HCT116 (cell line): Measurements from ENCODE around the gene MCTP2. TPM values are rescaled to one million over a fixed set of nuclear protein-coding genes. Genes with fewer than 3 reads are reported as not detected.

Experiments used
- ATAC-seq: fragments of 200-7000 bp; cut with Tn5 transposase; 2 replicates; pipeline ENCODE4 v1.9.1; 2020; ENCODE audit warnings: mild to moderate bottlenecking, moderate library complexity
- BruUV-seq: library from RNA; stranded (reverse); fragments of 400-500 nt; replicated peaks from 2 replicates; lab custom pipeline; 2021; lab: Mats Ljungman, UMichigan
- CTCF ChIA-PET: fragments of 300-600 bp; sonication (Branson Sonifier 250); formaldehyde crosslinking; loops from one replicate; lab custom pipeline; 2021; ENCODE audit warnings: antibody characterized with exemption; lab: Charles Lee
- POLR2A ChIA-PET: fragments of 300-600, 350-600 bp; sonication (Branson Sonifier 250); formaldehyde crosslinking; loops from one replicate; lab custom pipeline; 2021; ENCODE audit warnings: antibody characterized with exemption; lab: Charles Lee
- RAD21 ChIA-PET, 2 experiments: fragments of 300-600 bp; sonication (Branson Sonifier 250); formaldehyde crosslinking; loops; one replicate each; lab custom pipeline; 2023; ENCODE audit warnings: low total read pairs in 2 of 2; ENCODE audit not compliant: uncharacterized antibody in 2 of 2, unreplicated experiment in 2 of 2, low non-redundant PET in 1 of 2; lab: Charles Lee
- DNase-seq: peaks from one replicate; pipeline ENCODE4 v3.0.0-alpha.2; 2010; ENCODE audit warnings: low read depth, low spot score
- H2AFZ ChIP-seq: fragments of 200-600 bp; shearing (Covaris generic), sonication (generic); 2 replicates; pipeline ENCODE4 v1.6.1; 2017; ENCODE audit warnings: low read depth, mixed run types, mixed read lengths, antibody characterized with exemption, low read length; ENCODE audit not compliant: poor library complexity, severe bottlenecking
- H3K27ac ChIP-seq: 2 replicates; pipeline ENCODE4 v1.5.1; 2012; ENCODE audit warnings: low read depth, low read length
- H3K27me3 ChIP-seq: fragments of 200-600 bp; sonication (generic); 2 replicates; pipeline ENCODE4 v1.6.1; 2016; ENCODE audit warnings: mixed run types, low read length, mixed read lengths; ENCODE audit not compliant: insufficient read depth
- H3K36me3 ChIP-seq, 2 experiments: fragments of 200-500 bp in 1 of 2; fragments of 200-600 bp in 1 of 2; sonication (Bioruptor generic) in 1 of 2; sonication (generic) in 1 of 2; 2 replicates each; pipeline versions ENCODE4 v1.5.1 to v1.6.1; 2014 to 2016; ENCODE audit warnings: low read length in 2 of 2, inconsistent platforms in 1 of 2, mixed read lengths in 1 of 2, mixed run types in 1 of 2; ENCODE audit not compliant: insufficient read depth in 2 of 2, control insufficient read depth in 1 of 2
- H3K4me1 ChIP-seq, 2 experiments: fragments of 200-600 bp in 1 of 2; sonication (generic) in 1 of 2; 2 replicates each; pipeline versions ENCODE4 v1.5.1 to v1.6.1; 2012 to 2017; ENCODE audit warnings: low read length in 2 of 2, inconsistent platforms in 1 of 2, mild to moderate bottlenecking in 1 of 2, mixed read lengths in 1 of 2, mixed run types in 1 of 2, moderate library complexity in 1 of 2; ENCODE audit not compliant: insufficient read depth in 2 of 2, control insufficient read depth in 1 of 2
- H3K4me2 ChIP-seq: fragments of 200-600 bp; sonication (generic); 2 replicates; pipeline ENCODE4 v1.6.1; 2017; ENCODE audit warnings: mixed run types, low read length, mixed read lengths
- H3K4me3 ChIP-seq, 2 experiments: fragments of 200-600 bp in 1 of 2; sonication (generic) in 1 of 2; replicated peaks in 1 of 2; 2 replicates each; pipeline ENCODE4 v1.5.1; 2011 to 2016; ENCODE audit warnings: low read length in 2 of 2, control low read depth in 1 of 2, low read depth in 1 of 2, mild to moderate bottlenecking in 1 of 2, mixed read lengths in 1 of 2, mixed run types in 1 of 2
- H3K79me2 ChIP-seq: fragments of 200-600 bp; sonication (generic); 2 replicates; pipeline ENCODE4 v1.6.1; 2017; ENCODE audit warnings: mild to moderate bottlenecking, mixed run types, low read length, moderate library complexity, mixed read lengths; ENCODE audit not compliant: insufficient read depth
- H3K9ac ChIP-seq: fragments of 200-600 bp; sonication (generic); 2 replicates; pipeline ENCODE4 v1.6.1; 2016; ENCODE audit warnings: low read length, mixed read lengths
- H3K9me2 ChIP-seq: fragments of 200-600 bp; sonication (generic), shearing (Covaris generic); 2 replicates; pipeline ENCODE4 v1.6.1; 2017; ENCODE audit warnings: mixed run types, mild to moderate bottlenecking, moderate library complexity; ENCODE audit not compliant: insufficient read depth
- H3K9me3 ChIP-seq, 2 experiments: fragments of 200-500 bp in 1 of 2; fragments of 200-600 bp in 1 of 2; sonication (Bioruptor generic) in 1 of 2; sonication (generic) in 1 of 2; 2 replicates each; pipeline ENCODE4 v1.6.1; 2014 to 2017; ENCODE audit warnings: low read length in 2 of 2, mixed read lengths in 2 of 2, inconsistent platforms in 1 of 2, low read depth in 1 of 2, mild to moderate bottlenecking in 1 of 2, mixed run types in 1 of 2, moderate library complexity in 1 of 2; ENCODE audit not compliant: control insufficient read depth in 1 of 2, insufficient read depth in 1 of 2
- H4K20me1 ChIP-seq: fragments of 200-600 bp; sonication (generic), shearing (Covaris generic); 2 replicates; pipeline ENCODE4 v1.6.1; 2017; ENCODE audit warnings: mixed run types, mild to moderate bottlenecking, moderate library complexity; ENCODE audit not compliant: insufficient read depth
- EZH2 ChIP-seq: fragments of 200-600 bp; sonication (generic); IDR thresholded peaks from 2 replicates; pipeline ENCODE4 v1.6.1; 2017; ENCODE audit warnings: antibody characterized with exemption, mixed run types
- EZH2phosphoT487 ChIP-seq: fragments of 200-600 bp; IDR thresholded peaks from 2 replicates; pipeline ENCODE4 v1.6.1; 2018; ENCODE audit warnings: antibody characterized with exemption, borderline replicate concordance
- FOSL1 ChIP-seq: IDR thresholded peaks from 2 replicates; pipeline ENCODE4 v1.6.1; 2012; ENCODE audit warnings: low read depth
- POLR2A ChIP-seq: IDR thresholded peaks from 2 replicates; pipeline ENCODE4 v1.7.0; 2011; ENCODE audit warnings: borderline replicate concordance; ENCODE audit not compliant: insufficient read depth, insufficient read length; ENCODE audit errors: extremely low read depth
- RAD21 ChIP-seq: IDR thresholded peaks from 2 replicates; pipeline ENCODE4 v1.6.1; 2012; ENCODE audit warnings: low read depth, mild to moderate bottlenecking
- SP1 ChIP-seq: IDR thresholded peaks from 2 replicates; pipeline ENCODE4 v1.6.1; 2012; ENCODE audit warnings: low read depth
- SRF ChIP-seq: IDR thresholded peaks from 2 replicates; pipeline ENCODE4 v1.6.1; 2012; ENCODE audit warnings: low read depth
- TCF7L2 ChIP-seq: IDR thresholded peaks from 2 replicates; pipeline ENCODE4 v1.7.0; 2011; ENCODE audit warnings: borderline replicate concordance, inconsistent platforms; ENCODE audit not compliant: insufficient read depth, insufficient read length; ENCODE audit errors: extremely low read depth
- ZFX ChIP-seq: fragments of 450-650 bp; IDR thresholded peaks from 2 replicates; pipeline ENCODE4 v1.6.1; 2017
- ZNF274 ChIP-seq: fragments of 200-500 bp; sonication (Bioruptor generic); IDR thresholded peaks from 2 replicates; pipeline ENCODE4 v1.6.1; 2014; ENCODE audit warnings: mild to moderate bottlenecking, low read depth, low read length, inconsistent platforms
- intact Hi-C: fragments of 100-400 bp; cut with micrococcal nuclease; formaldehyde crosslinking; loops from 2 replicates; pipeline ENCODE4 v1.10.0; 2022
- total RNA-seq: library from RNA; stranded (reverse); gene quantifications from one replicate; pipeline ENCODE4 v1.2.1, GENCODE V29; 2021; ENCODE audit not compliant: unreplicated experiment
- TF ChIP-seq, protein P1 (sequence below), 3 experiments: fragments of 200-600 bp in 1 of 3; sonication (generic) in 1 of 3; IDR thresholded peaks in 2 of 3; conservative IDR thresholded peaks in 1 of 3; 2 replicates each; pipeline ENCODE4 v1.5.1; 2012 to 2017; ENCODE audit warnings: low read depth in 2 of 3, low read length in 2 of 3, antibody characterized with exemption in 1 of 3, borderline replicate concordance in 1 of 3, control low read depth in 1 of 3, mild to moderate bottlenecking in 1 of 3, mixed read lengths in 1 of 3, mixed run types in 1 of 3, moderate library complexity in 1 of 3; ENCODE audit not compliant: insufficient read depth in 1 of 3
- TF ChIP-seq, protein P2 (sequence below): IDR thresholded peaks from 2 replicates; pipeline ENCODE4 v1.6.1; 2012; ENCODE audit warnings: low read depth

Gene MCTP2
- total RNA-seq, 1 experiment from 2014 or later: 12.9 TPM

GRCh38 chr15:94412979-94413746 lies 181.8 kb downstream of the MCTP2 start:
- H3K9me3 ChIP-seq: no peaks in the 10 kb centered on the region
- RAD21 ChIA-PET: no interaction called here
- H3K36me3 ChIP-seq: no peaks in the 10 kb centered on the region
- POLR2A ChIA-PET: no interaction called here
- no peak overlapping the region for H2AFZ ChIP-seq
- H3K27me3 ChIP-seq: no peaks in the 10 kb centered on the region
- TF ChIP-seq SP1 (no peak), RAD21 (peak; percentile 44; the same call in 1 of the 2 replicates), EZH2 (no peak), FOSL1 (no peak)
- TF ChIP-seq, protein P1, sequence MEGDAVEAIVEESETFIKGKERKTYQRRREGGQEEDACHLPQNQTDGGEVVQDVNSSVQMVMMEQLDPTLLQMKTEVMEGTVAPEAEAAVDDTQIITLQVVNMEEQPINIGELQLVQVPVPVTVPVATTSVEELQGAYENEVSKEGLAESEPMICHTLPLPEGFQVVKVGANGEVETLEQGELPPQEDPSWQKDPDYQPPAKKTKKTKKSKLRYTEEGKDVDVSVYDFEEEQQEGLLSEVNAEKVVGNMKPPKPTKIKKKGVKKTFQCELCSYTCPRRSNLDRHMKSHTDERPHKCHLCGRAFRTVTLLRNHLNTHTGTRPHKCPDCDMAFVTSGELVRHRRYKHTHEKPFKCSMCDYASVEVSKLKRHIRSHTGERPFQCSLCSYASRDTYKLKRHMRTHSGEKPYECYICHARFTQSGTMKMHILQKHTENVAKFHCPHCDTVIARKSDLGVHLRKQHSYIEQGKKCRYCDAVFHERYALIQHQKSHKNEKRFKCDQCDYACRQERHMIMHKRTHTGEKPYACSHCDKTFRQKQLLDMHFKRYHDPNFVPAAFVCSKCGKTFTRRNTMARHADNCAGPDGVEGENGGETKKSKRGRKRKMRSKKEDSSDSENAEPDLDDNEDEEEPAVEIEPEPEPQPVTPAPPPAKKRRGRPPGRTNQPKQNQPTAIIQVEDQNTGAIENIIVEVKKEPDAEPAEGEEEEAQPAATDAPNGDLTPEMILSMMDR (IDR thresholded peaks at IDR 0.05 in 2 of 3, conservative IDR thresholded peaks at IDR 0.05 in 1 of 3; ENCODE audit: borderline replicate concordance in 1 of 3, insufficient read depth in 1 of 3, low read depth in 2 of 3, low read length in 2 of 3): peak; percentile 16 to 59 (median 42); a peak in 4 of 6 replicates
- TF ChIP-seq, all 23 proteins: peak for 2
- 0 out of 2 replicates have a peak, but pooled peaks cover 5% of the 10 kb centered on the region for H4K20me1 ChIP-seq
- H3K79me2 ChIP-seq: no peaks in the 10 kb centered on the region
- no peaks in the 10 kb centered on the region for H3K9me2 ChIP-seq
- DNase-seq (peak; percentile 6), ATAC-seq (no peak)
- no TSS peak for BruUV-seq
- H3K9ac ChIP-seq: no peak overlapping the region
- no peaks in the 10 kb centered on the region for H3K4me1 ChIP-seq
- H3K4me3 ChIP-seq: no peak overlapping the region
- no peak overlapping the region for H3K4me2 ChIP-seq
- intact Hi-C loops: loop anchor here (5.0 kb wide), 3 partner anchors 169 to 879 kb away; no protein-coding TSS in a partner anchor
- CTCF ChIA-PET: interaction anchor here (0.7 to 1.6 kb wide), 10 partner anchors 9 to 258 kb away, joined by 3 to 7 read pairs (median 4); no protein-coding TSS in a partner anchor
- H3K27ac ChIP-seq: no peak overlapping the region

DNA sequence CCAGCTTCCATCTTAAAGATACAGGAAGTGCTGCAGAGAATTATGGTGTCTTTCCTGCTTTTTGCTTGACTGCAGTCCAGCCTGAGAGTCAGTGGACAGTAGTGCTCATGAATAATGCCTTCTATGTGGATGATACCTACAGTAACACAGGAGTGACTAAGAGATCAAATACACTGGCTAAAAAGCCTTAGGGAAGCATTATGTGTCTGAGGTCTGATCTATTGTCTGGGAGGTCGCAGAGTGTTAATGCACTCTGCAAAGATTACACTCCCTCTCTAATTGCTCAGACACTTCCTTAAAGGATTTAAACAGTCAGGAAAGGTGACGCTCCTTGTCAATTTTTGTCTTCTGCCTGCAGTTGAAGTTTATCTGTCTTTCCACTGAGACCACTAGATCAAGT lies 183.6 kb downstream of the MCTP2 start:
- no TSS peak for BruUV-seq
- POLR2A ChIA-PET: no interaction called here
- Histone ChIP-seq H3K9me3 (no peaks in the 10 kb centered on the region), H3K4me1 (no peaks in the 10 kb centered on the region), H3K4me2 (no peak overlapping the region), H3K9ac (no peak overlapping the region), H3K27ac (no peak overlapping the region), H3K79me2 (no peaks in the 10 kb centered on the region), H3K9me2 (no peaks in the 10 kb centered on the region), H3K4me3 (no peak overlapping the region), H3K36me3 (no peaks in the 10 kb centered on the region), H4K20me1 (0 out of 2 replicates have a peak, but pooled peaks cover 5% of the 10 kb centered on the region), H3K27me3 (no peaks in the 10 kb centered on the region), H2AFZ (no peak overlapping the region)
- TF ChIP-seq, protein P2, sequence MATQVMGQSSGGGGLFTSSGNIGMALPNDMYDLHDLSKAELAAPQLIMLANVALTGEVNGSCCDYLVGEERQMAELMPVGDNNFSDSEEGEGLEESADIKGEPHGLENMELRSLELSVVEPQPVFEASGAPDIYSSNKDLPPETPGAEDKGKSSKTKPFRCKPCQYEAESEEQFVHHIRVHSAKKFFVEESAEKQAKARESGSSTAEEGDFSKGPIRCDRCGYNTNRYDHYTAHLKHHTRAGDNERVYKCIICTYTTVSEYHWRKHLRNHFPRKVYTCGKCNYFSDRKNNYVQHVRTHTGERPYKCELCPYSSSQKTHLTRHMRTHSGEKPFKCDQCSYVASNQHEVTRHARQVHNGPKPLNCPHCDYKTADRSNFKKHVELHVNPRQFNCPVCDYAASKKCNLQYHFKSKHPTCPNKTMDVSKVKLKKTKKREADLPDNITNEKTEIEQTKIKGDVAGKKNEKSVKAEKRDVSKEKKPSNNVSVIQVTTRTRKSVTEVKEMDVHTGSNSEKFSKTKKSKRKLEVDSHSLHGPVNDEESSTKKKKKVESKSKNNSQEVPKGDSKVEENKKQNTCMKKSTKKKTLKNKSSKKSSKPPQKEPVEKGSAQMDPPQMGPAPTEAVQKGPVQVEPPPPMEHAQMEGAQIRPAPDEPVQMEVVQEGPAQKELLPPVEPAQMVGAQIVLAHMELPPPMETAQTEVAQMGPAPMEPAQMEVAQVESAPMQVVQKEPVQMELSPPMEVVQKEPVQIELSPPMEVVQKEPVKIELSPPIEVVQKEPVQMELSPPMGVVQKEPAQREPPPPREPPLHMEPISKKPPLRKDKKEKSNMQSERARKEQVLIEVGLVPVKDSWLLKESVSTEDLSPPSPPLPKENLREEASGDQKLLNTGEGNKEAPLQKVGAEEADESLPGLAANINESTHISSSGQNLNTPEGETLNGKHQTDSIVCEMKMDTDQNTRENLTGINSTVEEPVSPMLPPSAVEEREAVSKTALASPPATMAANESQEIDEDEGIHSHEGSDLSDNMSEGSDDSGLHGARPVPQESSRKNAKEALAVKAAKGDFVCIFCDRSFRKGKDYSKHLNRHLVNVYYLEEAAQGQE: no peak
- TF ChIP-seq EZH2phosphoT487 (no peak), TCF7L2 (no peak), EZH2 (no peak), SRF (no peak), FOSL1 (no peak), POLR2A (no peak), ZNF274 (no peak), RAD21 (no peak), SP1 (no peak), ZFX (no peak)
- DNase-seq (no peak), ATAC-seq (no peak)
- RAD21 ChIA-PET: no interaction called here
- intact Hi-C loops: loop anchor here (5.0 kb wide), 3 partner anchors 167 to 877 kb away; no protein-coding TSS in a partner anchor
- CTCF ChIA-PET: no interaction called here
